Ovary (tissue), 9 donors: ENCODE measurements around the gene MIGA1. TPM values are rescaled to one million over a fixed set of nuclear protein-coding genes. Genes with fewer than 3 reads are reported as not detected.

Experiments
- DNase-seq, 5 donors: peaks; one replicate each; pipeline ENCODE4 v3.0.0-alpha.2; 2019 to 2020
- H3K27ac ChIP-seq, 2 donors: fragments of 200-600 bp; one replicate each; pipeline versions ENCODE4 v1.5.1 to v1.8.0; 2019 to 2022
- H3K27me3 ChIP-seq: fragments of 200-600 bp; one replicate; pipeline ENCODE4 v1.8.0; 2022
- H3K36me3 ChIP-seq: fragments of 200-600 bp; sonication (generic); one replicate; pipeline ENCODE4 v1.5.1; 2019
- H3K4me1 ChIP-seq: one replicate; pipeline ENCODE4 v1.8.1; 2013; ENCODE audit warnings: mild to moderate bottlenecking, moderate library complexity; ENCODE audit not compliant: insufficient read depth
- H3K4me3 ChIP-seq: fragments of 200-600 bp; sonication (generic); one replicate; pipeline ENCODE4 v1.5.1; 2017
- H3K9me3 ChIP-seq, 2 donors: fragments of 200-600 bp in 1 of 2; sonication (generic) in 1 of 2; one replicate each; pipeline versions ENCODE4 v1.5.1 to v1.8.1; 2013 to 2019; ENCODE audit warnings: mild to moderate bottlenecking in 1 of 2, moderate library complexity in 1 of 2
- EP300 ChIP-seq: sonication (generic); formaldehyde crosslinking; IDR thresholded peaks from one replicate; pipeline ENCODE4 v1.6.1; 2017; ENCODE audit warnings: antibody characterized with exemption
- POLR2A ChIP-seq: fragments of 450-650 bp; IDR thresholded peaks from one replicate; pipeline ENCODE4 v1.6.1; 2017; ENCODE audit warnings: antibody characterized with exemption, mild to moderate bottlenecking, moderate library complexity
- WGBS, 3 donors: extraction: QIAGEN DNeasy Blood & Tissue Kit in 1 of 3; methylation state at CpG; one replicate each; pipeline versions ENCODE4 v1.1.5 to v1.1.7; 2013 to 2017; 5-methylcytosine and 5-hydroxymethylcytosine counted together
- intact Hi-C, 4 donors: fragments of 100-400 bp; cut with DNase I; formaldehyde crosslinking; loops; one replicate each; pipeline versions ENCODE4 v1.11.0 to v1.15.1; 2022 to 2023
- polyA plus RNA-seq, 2 donors: library from polyadenylated mRNA; stranded (reverse); fragments of 200-250 nt in 1 of 2; fragments of 350-450 nt in 1 of 2; fragmentation: Illumina TruSeq in 1 of 2; extraction: RNeasy Lipid Tissue Mini Kit (QIAGEN cat#74804) in 1 of 2; gene quantifications; one replicate each; pipeline ENCODE4 v1.2.3, GENCODE V29; 2013 to 2014
- total RNA-seq, 7 donors: library from RNA; depleted of rRNA in 2 of 7; stranded (reverse); fragments of >200 nt in 2 of 7; fragmentation: NEBNext Ultra II Directional in 3 of 7; extraction: Animal tissue kit (Norgen Biotek cat#: 25700) in 3 of 7; gene quantifications; one replicate each; pipeline versions ENCODE4 v1.1.0 to v1.2.4, GENCODE V29; 2016 to 2023
- TF ChIP-seq, protein P1 (sequence below), 3 donors: fragments of 450-650 bp in 2 of 3; fragments of 200-600 bp in 1 of 3; IDR thresholded peaks; one replicate each; pipeline versions ENCODE4 v1.5.1 to v1.8.0; 2016 to 2022; ENCODE audit warnings: antibody characterized with exemption in 3 of 3, mild to moderate bottlenecking in 1 of 3
- donor health status: DM: no; HTN: no; CAD: no; lungs with moderate emphysema.
- donor health status: DM: no; HTN: no; CAD: no.
- donor health status: Bipolar disorder and iron deficiency.
- donor health status: DM: yes; HTN: yes; CAD: no.
- donor health status: DM: no; HTN: no; CAD: no.
- donor health status: DM: yes; HTN: yes; CAD: no.

MIGA1 gene
- total and polyA plus RNA-seq, 9 donors = 6.5 to 24.0 (median 18.2) TPM

DNA sequence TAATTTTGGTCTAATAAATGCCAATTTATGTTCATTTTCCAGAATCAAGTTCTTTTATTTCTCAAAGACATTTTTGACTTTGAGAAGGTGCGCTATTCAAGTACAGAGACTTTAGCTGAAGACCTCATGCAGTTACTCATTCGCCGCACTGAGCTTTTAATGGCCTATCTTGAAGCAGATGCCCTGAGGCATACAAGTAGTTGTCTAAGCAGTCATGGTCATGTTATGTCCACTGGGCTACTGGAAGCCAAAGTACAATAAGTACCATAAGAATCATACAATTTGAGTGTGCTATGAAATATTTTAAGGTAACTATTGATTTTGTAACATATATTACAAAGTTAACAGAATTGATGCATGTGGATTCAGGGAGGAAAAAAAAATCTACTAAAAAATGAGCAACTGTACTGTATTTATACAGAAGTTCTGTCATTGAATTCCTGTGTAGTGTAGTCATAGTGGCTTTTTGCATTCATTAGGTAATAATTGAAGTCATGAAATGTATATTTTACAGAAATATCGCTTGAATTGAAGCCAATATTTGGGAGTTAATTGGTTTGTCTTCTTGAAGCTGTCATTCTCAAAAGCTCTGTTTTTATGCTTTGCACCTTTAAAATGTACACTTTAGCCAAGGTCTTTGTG lies 95.5 kb downstream of the MIGA1 start:
- no peak for TF ChIP-seq EP300
- TF ChIP-seq, protein P1, sequence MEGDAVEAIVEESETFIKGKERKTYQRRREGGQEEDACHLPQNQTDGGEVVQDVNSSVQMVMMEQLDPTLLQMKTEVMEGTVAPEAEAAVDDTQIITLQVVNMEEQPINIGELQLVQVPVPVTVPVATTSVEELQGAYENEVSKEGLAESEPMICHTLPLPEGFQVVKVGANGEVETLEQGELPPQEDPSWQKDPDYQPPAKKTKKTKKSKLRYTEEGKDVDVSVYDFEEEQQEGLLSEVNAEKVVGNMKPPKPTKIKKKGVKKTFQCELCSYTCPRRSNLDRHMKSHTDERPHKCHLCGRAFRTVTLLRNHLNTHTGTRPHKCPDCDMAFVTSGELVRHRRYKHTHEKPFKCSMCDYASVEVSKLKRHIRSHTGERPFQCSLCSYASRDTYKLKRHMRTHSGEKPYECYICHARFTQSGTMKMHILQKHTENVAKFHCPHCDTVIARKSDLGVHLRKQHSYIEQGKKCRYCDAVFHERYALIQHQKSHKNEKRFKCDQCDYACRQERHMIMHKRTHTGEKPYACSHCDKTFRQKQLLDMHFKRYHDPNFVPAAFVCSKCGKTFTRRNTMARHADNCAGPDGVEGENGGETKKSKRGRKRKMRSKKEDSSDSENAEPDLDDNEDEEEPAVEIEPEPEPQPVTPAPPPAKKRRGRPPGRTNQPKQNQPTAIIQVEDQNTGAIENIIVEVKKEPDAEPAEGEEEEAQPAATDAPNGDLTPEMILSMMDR (IDR thresholded peaks at IDR 0.05) = no peak
- no peak for TF ChIP-seq POLR2A
- intact Hi-C loops = no loop called here
- no peak for DNase-seq
- Histone ChIP-seq H3K9me3 (no peaks in the 10 kb centered on the region), H3K4me3 (no peak overlapping the region), H3K36me3 (no peaks in the 10 kb centered on the region), H3K27me3 (no peaks in the 10 kb centered on the region), H3K27ac (no peak overlapping the region), H3K4me1 (no peaks in the 10 kb centered on the region)
- 97 to 98% (median 98%) methylated on average over 4 of the region's 4 CpGs for WGBS, 3 donors

DNA sequence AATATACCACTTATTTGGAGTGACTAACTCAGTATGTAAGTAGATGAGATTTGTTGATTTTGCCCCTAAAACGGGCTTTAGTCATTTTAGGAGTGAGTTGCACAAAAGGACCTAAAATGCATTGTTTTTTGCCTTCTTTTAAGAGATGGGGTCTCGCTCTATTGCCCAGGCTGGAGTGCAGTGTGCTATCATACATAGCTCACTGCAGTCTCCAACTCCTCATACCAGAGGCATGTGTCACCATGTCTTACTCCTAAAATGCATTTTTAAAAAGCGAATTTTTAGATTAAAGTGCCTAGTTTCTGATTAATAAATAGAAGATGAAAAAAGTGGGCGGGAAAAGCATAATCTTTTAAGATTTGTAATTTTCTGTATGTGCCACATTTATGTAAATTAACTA lies 97.4 kb downstream of the MIGA1 start:
- H3K4me3 ChIP-seq = no peak overlapping the region
- TF ChIP-seq, protein P1 (IDR thresholded peaks at IDR 0.05) = no peak
- no peak for TF ChIP-seq EP300
- no peak for TF ChIP-seq POLR2A

DNA sequence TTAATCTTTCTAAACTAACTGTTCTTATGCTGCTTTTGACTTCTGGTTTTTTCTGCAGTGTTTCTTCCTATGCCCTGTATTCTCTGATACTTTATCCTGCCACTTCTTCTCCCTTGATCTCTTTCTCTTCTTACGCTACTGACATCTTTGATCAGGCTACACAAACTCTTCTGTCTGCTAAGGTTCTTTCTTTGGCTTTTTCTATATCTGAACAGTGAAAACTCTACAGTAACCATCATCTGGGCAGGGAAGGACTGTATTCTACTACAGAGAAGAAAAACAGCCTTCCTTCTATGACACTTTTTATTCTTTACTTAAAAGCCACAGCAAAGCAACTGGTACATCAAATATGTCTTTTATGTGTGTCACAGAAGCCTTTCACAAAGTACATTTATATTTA lies 101.6 kb downstream of the MIGA1 start:
- TF ChIP-seq, protein P1 (IDR thresholded peaks at IDR 0.05) = no peak
- TF ChIP-seq EP300 (no peak), POLR2A (no peak)
- Histone ChIP-seq H3K36me3 (no peaks in the 10 kb centered on the region), H3K9me3 (no peaks in the 10 kb centered on the region), H3K4me1 (no peaks in the 10 kb centered on the region), H3K27ac (no peak overlapping the region), H3K27me3 (no peaks in the 10 kb centered on the region), H3K4me3 (no peak overlapping the region)
- DNase-seq = no peak
- 98 to 100% (median 100%) methylated on average over 1 of the region's 1 CpG for WGBS, 3 donors
- intact Hi-C loops = no loop called here

More for the DNA sequence above, 97.4 kb downstream of the MIGA1 start:
- no peak for DNase-seq
- H3K9me3 ChIP-seq = no peaks in the 10 kb centered on the region
- H3K27ac ChIP-seq = no peak overlapping the region
- 74 to 82% (median 78%) methylated on average over 4 of the region's 4 CpGs for WGBS, 3 donors
- H3K36me3 ChIP-seq = no peaks in the 10 kb centered on the region
- H3K27me3 ChIP-seq = no peaks in the 10 kb centered on the region
- H3K4me1 ChIP-seq = no peaks in the 10 kb centered on the region
- intact Hi-C loops = no loop called here

DNA sequence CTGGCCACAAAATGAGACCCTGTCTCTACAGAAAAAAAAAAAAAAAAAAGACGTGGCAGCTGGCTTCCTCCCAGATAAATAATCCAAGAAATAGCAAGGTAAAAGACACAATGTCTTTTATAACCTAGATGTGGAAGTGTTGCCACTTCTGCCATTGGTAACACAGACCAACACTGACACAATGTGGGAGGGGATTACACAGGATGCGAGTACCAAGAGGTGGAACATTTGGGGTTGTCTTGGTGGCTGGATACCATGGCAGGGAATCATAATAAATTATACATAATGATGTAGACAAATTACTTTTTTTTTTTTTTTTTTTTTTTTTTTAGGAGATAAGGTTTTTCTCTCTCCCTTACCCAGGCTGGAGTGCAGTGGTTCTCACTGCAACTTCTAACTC lies 103.0 kb downstream of the MIGA1 start:
- Histone ChIP-seq H3K4me3 (no peak overlapping the region), H3K27ac (no peak overlapping the region), H3K9me3 (no peaks in the 10 kb centered on the region), H3K36me3 (no peaks in the 10 kb centered on the region), H3K27me3 (no peaks in the 10 kb centered on the region), H3K4me1 (no peaks in the 10 kb centered on the region)
- intact Hi-C loops = no loop called here
- DNase-seq = no peak
- TF ChIP-seq EP300 (no peak), POLR2A (no peak)
- TF ChIP-seq, protein P1 (IDR thresholded peaks at IDR 0.05) = no peak
- WGBS, 3 donors = 65 to 82% (median 68%) methylated on average over 2 of the region's 2 CpGs
